Motor neuron (in vitro differentiated cells): ENCODE results near the gene TBL1XR1. TPM values are rescaled to one million over a fixed set of nuclear protein-coding genes. Genes with fewer than 3 reads are reported as not detected.
"Not testable (repeated sequence)": the region's sequence is repeated elsewhere in the genome, so short reads cannot be mapped to it uniquely, and the experiment has no call there.

ENCODE experiments used
- ATAC-seq, 8 experiments: fragments of 200-7000 bp; cut with Tn5 transposase; replicated peaks in 6 of 8; 2 replicates each; pipeline ENCODE4 v1.8.0; 2021; ENCODE audit warnings: mild to moderate bottlenecking in 8 of 8, moderate library complexity in 8 of 8
- H3K27ac ChIP-seq, 2 donors: fragments of 250-450 bp; sonication (Bioruptor Pico); 2 replicates each; pipeline ENCODE4 v1.9.0; 2021; ENCODE audit warnings: antibody characterized with exemption in 2 of 2, mild to moderate bottlenecking in 2 of 2, moderate library complexity in 1 of 2
- H3K4me1 ChIP-seq, 2 donors: fragments of 250-450 bp; sonication (Bioruptor Pico); replicated peaks in 1 of 2; 2 replicates each; pipeline ENCODE4 v1.6.1; 2021; ENCODE audit warnings: antibody characterized with exemption in 2 of 2, mild to moderate bottlenecking in 2 of 2, moderate library complexity in 1 of 2
- H3K4me3 ChIP-seq, 5 donors: fragments of 250-450 bp; sonication (Bioruptor Pico); 2 replicates each; pipeline ENCODE4 v1.9.0; 2021; ENCODE audit warnings: antibody characterized with exemption in 5 of 5, mild to moderate bottlenecking in 5 of 5, moderate library complexity in 4 of 5
- WGBS, 10 experiments: fragments of 450-650 bp; shearing (Covaris generic); methylation state at CpG; one replicate each; pipeline ENCODE4 v1.0.0; 2022; 5-methylcytosine and 5-hydroxymethylcytosine counted together
- in situ Hi-C, 9 experiments: fragments of 400-800 bp; cut with MboI; loops; one replicate each; pipeline ENCODE4 v1.15.0; 2021; ENCODE audit warnings: low sequenced_read_pairs in 9 of 9, low pct_unique_long_range_greater_than_20kb in 2 of 9; ENCODE audit not compliant: unreplicated experiment in 9 of 9
- total RNA-seq, 8 experiments: library from RNA; unstranded; fragments of 300-600 nt; gene quantifications; 2 replicates each; pipeline versions ENCODE4 v1.2.3 to v1.2.4, GENCODE V29; 2022

The TBL1XR1 gene
- total RNA-seq, 8 experiments from 2014 or later, result 45.1 to 153 (median 76.8) TPM

GRCh38 chr3:177146646-177147045 is 50.6 kb downstream of the TBL1XR1 start:
- WGBS, 10 experiments, result 18 to 100% (median 86%) methylated on average over 1 to 4 of the region's 4 CpGs
- H3K4me1 ChIP-seq, result peaks cover 4 to 27% of the 10 kb centered on the region in 2 donors
- no peak overlapping the region for H3K4me3 ChIP-seq
- peak in 1 of 8 experiments; percentile 18 for ATAC-seq
- in situ Hi-C loops, result no loop called here
- H3K27ac ChIP-seq, result no peak overlapping the region

- in situ Hi-C loops, result no loop called here
- no peak for ATAC-seq
- no peak overlapping the region for H3K27ac ChIP-seq
- 70 to 100% (median 100%) methylated on average over 1 to 2 of the region's 2 CpGs; no CpG with 5 or more reads in 5 of the 10 experiments for WGBS, 10 experiments
- H3K4me1 ChIP-seq, result peaks cover 4 to 21% of the 10 kb centered on the region in 2 donors
- no peak overlapping the region for H3K4me3 ChIP-seq
These were observed 51.3 kb downstream of the TBL1XR1 start for GRCh38 chr3:177145954-177146353.

GRCh38 chr3:177145381-177145780 is 51.9 kb downstream of the TBL1XR1 start:
- H3K27ac ChIP-seq, result no peak overlapping the region
- H3K4me1 ChIP-seq, result peaks cover 4 to 19% of the 10 kb centered on the region in 2 donors
- 100% methylated on average over 1 of the region's 1 CpG; no CpG with 5 or more reads in 8 of the 10 experiments for WGBS, 10 experiments
- ATAC-seq, result no peak
- H3K4me3 ChIP-seq, result no peak overlapping the region
- in situ Hi-C loops, result no loop called here

GRCh38 chr3:177144922-177145321 is 52.4 kb downstream of the TBL1XR1 start:
- 58 to 100% (median 96%) methylated on average over 1 to 3 of the region's 3 CpGs for WGBS, 10 experiments
- no peak for ATAC-seq
- Histone ChIP-seq H3K4me3 (no peak overlapping the region), H3K4me1 (peaks cover under 1 to 14% of the 10 kb centered on the region in 2 donors), H3K27ac (no peak overlapping the region)
- in situ Hi-C loops, result no loop called here

- WGBS, 10 experiments, result 89 to 100% (median 96%) methylated on average over 1 to 6 of the region's 6 CpGs
- H3K4me3 ChIP-seq, result no peak overlapping the region
- peak in 1 of 8 experiments; percentile 11 for ATAC-seq
- H3K4me1 ChIP-seq, result peaks cover 0 to 6% of the 10 kb centered on the region in 2 donors
- H3K27ac ChIP-seq, result no peak overlapping the region
- in situ Hi-C loops, result no loop called here
These were observed 55.2 kb downstream of the TBL1XR1 start for GRCh38 chr3:177141899-177142646.

DNA sequence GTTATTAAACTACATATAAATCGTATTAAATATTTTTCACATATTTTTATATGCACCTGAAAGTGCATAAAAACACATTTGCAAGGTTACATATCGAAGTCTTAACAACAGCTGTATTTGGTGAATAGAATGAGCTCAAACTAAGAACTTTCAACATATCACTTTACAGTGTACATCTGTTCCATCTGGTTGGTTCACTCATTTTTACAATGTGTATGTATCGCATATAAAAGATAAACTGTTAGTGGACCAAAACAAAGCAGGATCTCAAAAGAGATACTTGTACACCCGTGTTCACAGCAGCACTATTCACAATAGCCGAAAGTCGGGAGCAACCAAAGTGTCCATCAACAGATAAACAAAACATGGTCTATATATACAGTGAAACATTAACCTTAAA is 55.8 kb downstream of the TBL1XR1 start:
- in situ Hi-C loops, result no loop called here
- no peak overlapping the region for H3K4me3 ChIP-seq
- no peak for ATAC-seq
- H3K4me1 ChIP-seq, result peaks cover 0 to 6% of the 10 kb centered on the region in 2 donors
- WGBS, 10 experiments, result 64 to 100% (median 89%) methylated on average over 2 to 6 of the region's 6 CpGs
- H3K27ac ChIP-seq, result no peak overlapping the region

DNA sequence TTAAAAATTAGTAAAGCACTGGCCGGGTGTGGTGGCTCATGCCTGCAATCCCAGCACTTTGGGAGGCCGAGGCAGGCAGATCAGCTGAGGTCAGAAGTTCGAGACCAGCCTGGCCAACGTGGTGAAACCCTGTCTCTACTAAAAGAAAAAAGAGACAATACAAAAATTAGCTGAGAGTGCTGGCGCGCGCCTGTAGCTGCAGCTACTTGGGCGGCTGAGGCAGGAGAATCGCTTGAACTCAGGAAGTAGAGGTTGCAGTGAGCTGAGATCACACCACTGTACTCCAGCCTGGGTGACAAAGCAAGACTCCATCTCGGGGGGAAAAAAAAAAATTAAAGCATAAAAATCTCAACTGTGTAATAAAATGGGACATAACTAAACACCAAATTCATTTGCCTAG is 58.1 kb downstream of the TBL1XR1 start:
- 78 to 100% (median 94%) methylated on average over 1 to 10 of the region's 10 CpGs; no CpG with 5 or more reads in 1 of the 10 experiments for WGBS, 10 experiments

DNA sequence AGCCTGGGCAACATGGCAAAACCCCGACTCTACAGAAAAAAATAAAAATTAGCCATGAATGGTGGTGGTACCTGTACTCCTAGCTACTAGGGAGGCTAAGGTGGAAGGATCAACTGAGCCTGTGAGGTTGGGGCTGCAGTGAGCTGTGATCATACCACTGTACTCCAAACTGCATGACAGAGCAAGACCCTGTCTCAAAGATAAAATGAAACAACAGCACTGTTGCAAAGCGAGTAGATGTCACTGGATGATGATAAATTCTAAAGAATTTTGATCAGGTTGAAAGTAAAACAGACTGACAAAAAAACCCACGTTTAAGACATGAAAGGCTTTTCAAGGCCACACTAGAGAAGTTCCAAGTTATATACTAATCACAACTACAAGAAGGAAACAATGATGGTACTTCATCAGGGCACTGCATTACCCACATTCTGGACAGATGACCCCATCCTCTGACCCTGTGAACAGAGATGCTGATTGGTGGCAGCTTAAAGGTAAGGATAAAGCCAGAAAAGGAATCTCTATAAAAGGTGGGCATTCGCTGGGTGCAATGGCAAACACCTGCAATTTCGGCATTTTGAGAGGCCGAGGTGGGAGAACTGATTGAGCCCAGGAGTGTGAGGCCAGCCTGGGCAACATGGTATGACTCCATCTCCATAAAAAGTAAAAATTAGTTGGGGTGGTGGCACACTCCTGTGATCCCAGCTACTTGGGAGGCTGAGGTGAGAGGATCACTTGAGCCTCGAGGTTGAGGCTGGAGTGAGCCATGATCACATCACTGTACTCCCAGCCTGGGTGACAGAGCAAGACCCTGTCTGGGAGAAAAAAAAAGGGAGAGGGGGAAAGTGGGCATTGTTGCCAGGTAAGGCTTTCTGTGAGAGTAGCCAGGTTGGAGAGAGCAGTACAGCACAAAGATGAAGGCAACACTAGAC is 59.2 kb downstream of the TBL1XR1 start:
- H3K4me1 ChIP-seq, result peaks cover 11 to 15% of the 10 kb centered on the region in 2 donors
- H3K4me3 ChIP-seq, result no peak overlapping the region
- WGBS, 10 experiments, result 80 to 98% (median 92%) methylated on average over 1 to 5 of the region's 7 CpGs; no CpG with 5 or more reads in 2 of the 10 experiments
- H3K27ac ChIP-seq, result no peak overlapping the region
- ATAC-seq, result no peak
- in situ Hi-C loops, result no loop called here

More for the DNA sequence above, 58.1 kb downstream of the TBL1XR1 start:
- in situ Hi-C loops, H3K27ac ChIP-seq, H3K4me1 ChIP-seq, H3K4me3 ChIP-seq, ATAC-seq: not testable (repeated sequence)

- peaks cover 14 to 23% of the 10 kb centered on the region in 2 donors for H3K4me1 ChIP-seq
- H3K4me3 ChIP-seq, result no peak overlapping the region
- ATAC-seq, result peak in 1 of 8 experiments; percentile 52
- no peak overlapping the region for H3K27ac ChIP-seq
- in situ Hi-C loops, result no loop called here
- 74 to 100% (median 92%) methylated on average over 1 to 6 of the region's 6 CpGs; no CpG with 5 or more reads in 1 of the 10 experiments for WGBS, 10 experiments
These were observed 60.5 kb downstream of the TBL1XR1 start for GRCh38 chr3:177136741-177137140.

DNA sequence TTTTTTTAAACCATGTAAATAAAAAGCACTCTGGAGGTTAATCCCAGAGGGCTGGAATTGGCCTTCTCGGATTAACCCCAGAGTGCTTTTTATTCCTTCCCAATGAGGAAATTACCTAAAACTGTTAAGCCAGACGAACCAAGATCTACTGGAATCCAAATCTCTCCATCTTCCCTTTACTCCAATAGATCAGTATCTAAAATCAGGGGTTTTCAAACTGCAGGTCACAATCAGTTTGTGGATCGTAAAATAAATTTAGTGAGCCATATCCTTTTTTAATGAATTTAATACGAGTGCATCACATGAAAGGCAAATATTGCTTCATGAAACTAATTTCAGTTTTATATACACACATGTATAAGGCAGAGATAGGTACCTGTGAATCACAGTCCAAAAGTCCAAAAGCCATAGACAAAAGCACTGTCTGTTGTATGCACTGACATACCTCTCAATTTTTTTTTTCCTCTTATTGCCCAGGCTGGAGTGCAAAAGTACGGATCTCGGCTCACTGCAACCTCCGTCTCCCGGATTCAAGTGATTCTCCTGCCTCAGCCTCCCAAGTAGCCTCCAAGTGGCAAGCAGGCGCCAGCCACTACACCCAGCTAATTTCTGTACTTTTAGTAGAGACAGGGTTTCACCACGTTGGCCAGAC is 61.3 kb downstream of the TBL1XR1 start:
- no peak for ATAC-seq
- in situ Hi-C loops, result no loop called here
- Histone ChIP-seq H3K4me3 (no peak overlapping the region), H3K27ac (no peak overlapping the region), H3K4me1 (peaks cover 14 to 28% of the 10 kb centered on the region in 2 donors)
- 67 to 96% (median 85%) methylated on average over 3 to 10 of the region's 10 CpGs; no CpG with 5 or more reads in 2 of the 10 experiments for WGBS, 10 experiments

DNA sequence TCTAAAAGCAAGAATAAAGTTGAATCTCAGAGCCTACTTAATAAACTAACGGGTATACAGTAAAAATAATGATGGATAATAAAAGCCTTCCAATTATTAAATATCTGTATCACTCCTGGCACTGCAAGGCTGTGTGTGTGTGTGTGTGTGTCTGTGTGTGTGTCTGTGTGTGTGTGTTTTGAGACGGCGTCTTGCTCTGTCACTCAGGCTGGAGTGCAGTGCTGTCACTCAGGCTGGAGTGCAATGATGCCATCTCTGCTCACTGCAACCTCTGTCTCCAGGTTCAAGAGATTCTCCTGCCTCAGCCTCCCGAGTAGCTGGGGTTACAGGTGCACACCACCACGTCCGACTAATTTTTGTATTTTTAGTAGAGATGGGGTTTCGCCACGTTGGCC is 62.5 kb downstream of the TBL1XR1 start:
- no peak for ATAC-seq
- Histone ChIP-seq H3K4me1 (peaks cover 14 to 28% of the 10 kb centered on the region in 2 donors), H3K4me3 (no peak overlapping the region), H3K27ac (peak overlapping the region in 1 of 2 donors; percentile 17)
- in situ Hi-C loops, result no loop called here
- WGBS, 10 experiments, result 94 to 100% (median 100%) methylated on average over 1 to 3 of the region's 8 CpGs; no CpG with 5 or more reads in 4 of the 10 experiments

- peaks cover 14 to 28% of the 10 kb centered on the region in 2 donors for H3K4me1 ChIP-seq
- H3K4me3 ChIP-seq, result no peak overlapping the region
- WGBS, 10 experiments, result 0 to 95% (median 77%) methylated on average over 1 to 7 of the region's 8 CpGs
- in situ Hi-C loops, result no loop called here
- peak overlapping the region in 1 of 2 donors; percentile 17 for H3K27ac ChIP-seq
- peak in 5 of 8 experiments; percentile 83 to 90 (median 87) for ATAC-seq
These were observed 63.1 kb downstream of the TBL1XR1 start for GRCh38 chr3:177133860-177134815.
